K562 treated with DMSO at 1 percent for 48 hours (cell line): Measurements from ENCODE around the gene PRAMEF6. TPM values are rescaled to one million over a fixed set of nuclear protein-coding genes. Genes with fewer than 3 reads are reported as not detected.

Experiments
- total RNA-seq: library from RNA; unstranded; fragments of 300-600 nt; gene quantifications from 2 replicates; pipeline ENCODE4 v1.2.3, GENCODE V29; 2022; ENCODE audit warnings: low replicate concordance; ENCODE audit errors: extremely low read depth

PRAMEF6 gene
- total RNA-seq = not detected in 2 replicates

DNA sequence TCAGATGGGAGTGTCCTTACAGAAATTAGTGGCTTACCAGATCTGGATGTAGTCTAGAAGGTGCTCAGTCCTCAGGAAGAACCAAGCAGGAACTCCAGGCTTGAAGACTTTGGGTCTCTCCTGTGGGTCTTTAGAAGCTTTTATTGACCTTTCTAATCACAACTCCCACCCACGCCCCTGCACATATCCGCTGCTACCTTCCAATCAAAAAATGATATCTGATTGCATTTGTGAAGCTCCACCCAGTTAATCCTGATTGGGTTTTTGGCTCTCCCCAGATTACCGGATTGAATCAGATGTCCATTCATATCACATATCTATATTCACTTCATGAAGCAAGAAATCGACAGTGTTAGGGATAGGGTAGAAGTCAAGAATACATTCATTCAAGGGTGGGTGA, at the start of gene PRAMEF6:
Gene PRAMEF6 (minus strand): TSS at position 101 of the 400 bp plus-strand sequence. CDS start 5,062 bp downstream, outside the sequence.

DNA sequence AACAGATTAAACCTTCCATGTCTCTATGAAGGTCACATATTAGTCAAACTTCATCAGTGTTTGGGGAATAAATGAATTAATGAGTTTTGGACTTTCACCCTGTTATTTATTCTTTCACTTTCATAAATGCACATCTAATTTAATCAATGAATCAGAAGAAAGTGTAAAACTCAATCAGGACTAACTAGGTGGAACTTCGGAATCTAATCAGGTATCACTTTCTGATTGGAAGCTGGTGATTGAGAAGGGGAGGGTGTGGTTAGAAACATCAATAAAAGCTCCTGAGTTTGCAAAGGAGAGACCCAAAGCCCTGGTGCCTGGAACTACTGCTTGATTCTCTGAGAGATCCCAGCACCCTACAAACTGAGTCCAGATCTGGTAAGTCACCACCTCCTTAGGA, 31.1 kb downstream of the PRAMEF6 start, which contains the start of gene PRAMEF7:
Gene PRAMEF7 (plus strand): TSS at position 301 of the 400 bp plus-strand sequence. CDS start 1,083 bp downstream, outside the sequence.

DNA sequence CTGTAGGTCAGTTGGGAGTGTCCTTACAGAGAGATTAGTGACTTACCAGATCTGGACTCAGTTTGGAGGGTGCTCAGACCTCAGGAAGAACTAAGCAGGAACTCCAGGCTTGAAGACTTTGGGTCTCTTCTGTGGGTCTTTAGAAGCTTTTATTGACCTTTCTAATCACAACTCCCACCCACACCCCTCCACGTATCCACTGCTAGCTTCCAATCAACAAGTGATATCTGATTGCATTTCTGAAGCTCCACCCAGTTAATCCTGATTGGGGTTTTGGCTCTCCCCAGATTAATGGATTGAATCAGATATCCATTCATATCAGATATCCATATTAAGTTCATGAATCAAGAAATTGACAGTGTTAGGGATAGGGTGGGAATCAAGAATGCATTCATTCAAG, 49.2 kb downstream of the PRAMEF6 start, which contains the start of gene PRAMEF10:
Gene PRAMEF10 (minus strand): TSS at position 101 of the 400 bp plus-strand sequence. CDS start 2,423 bp downstream, outside the sequence.

Other genes with a start within 250 kb of the PRAMEF6 start
- gene AADACL3, start 231.5 kb downstream of the PRAMEF6 start, total RNA-seq = not detected in 2 replicates
- gene CFAP107, start 201.4 kb downstream of the PRAMEF6 start, total RNA-seq = not detected in 2 replicates
- gene PRAMEF12, start 173.8 kb downstream of the PRAMEF6 start, total RNA-seq = not detected in 2 replicates
- not detected in 2 replicates for gene PRAMEF1, start 156.2 kb downstream of the PRAMEF6 start, total RNA-seq
- gene PRAMEF11, start 116.2 kb downstream of the PRAMEF6 start, total RNA-seq = not detected in 2 replicates
- not detected in 2 replicates for gene HNRNPCL1, start 98.9 kb downstream of the PRAMEF6 start, total RNA-seq
- not detected in 2 replicates for gene PRAMEF2, start 90.5 kb downstream of the PRAMEF6 start, total RNA-seq
- not detected in 2 replicates for gene PRAMEF4, start 61.4 kb downstream of the PRAMEF6 start, total RNA-seq
- gene PRAMEF10, start 49.3 kb downstream of the PRAMEF6 start, total RNA-seq = not detected in 2 replicates
- gene PRAMEF7, start 31.0 kb downstream of the PRAMEF6 start, total RNA-seq = not detected in 2 replicates
- not detected in 2 replicates for gene PRAMEF27, start 109.0 kb upstream of the PRAMEF6 start, total RNA-seq
- not detected in 2 replicates for gene HNRNPCL3, start 113.2 kb upstream of the PRAMEF6 start, total RNA-seq
- gene PRAMEF25, start 123.2 kb upstream of the PRAMEF6 start, total RNA-seq = not detected in 2 replicates
- not detected in 2 replicates for gene HNRNPCL2, start 169.3 kb upstream of the PRAMEF6 start, total RNA-seq
- not detected in 2 replicates for gene PRAMEF26, start 208.4 kb upstream of the PRAMEF6 start, total RNA-seq
- gene HNRNPCL4, start 218.1 kb upstream of the PRAMEF6 start, total RNA-seq = not detected in 2 replicates
- gene PRAMEF9, start 224.3 kb upstream of the PRAMEF6 start, total RNA-seq = not detected in 2 replicates